Stimulated activated naive B cell treated with anti-CD40 and anti-IgM and Interleukin-4, amounts not matched to agents 10 μg/mL and 1 μg/mL and 100 μg/mL, for 72 hours (primary cell): ENCODE measurements around the gene ABCA2.

Experiments used
- ATAC-seq, 2 donors: fragments of 150-1000 bp; cut with Tn5 transposase; replicated peaks; 2 replicates each; pipeline ENCODE4 v1.10.0; 2021; ENCODE audit warnings: moderate library complexity in 1 of 2
- DNase-seq: peaks from one replicate; pipeline ENCODE4 v3.0.0; 2021
- H3K27ac Mint-ChIP-seq: one replicate; pipeline ENCODE4 v1.8.0; 2022; ENCODE audit warnings: mild to moderate bottlenecking, mixed read lengths
- H3K27me3 Mint-ChIP-seq, 2 donors: one replicate each; pipeline ENCODE4 v1.8.0; 2022; ENCODE audit warnings: mixed read lengths in 2 of 2
- H3K36me3 Mint-ChIP-seq, 2 donors: one replicate each; pipeline ENCODE4 v1.8.0; 2022; ENCODE audit warnings: mixed read lengths in 2 of 2, mild to moderate bottlenecking in 1 of 2
- H3K4me1 Mint-ChIP-seq, 2 donors: one replicate each; pipeline ENCODE4 v1.8.0; 2022; ENCODE audit warnings: mixed read lengths in 2 of 2, mild to moderate bottlenecking in 1 of 2
- H3K4me3 Mint-ChIP-seq, 2 donors: one replicate each; pipeline ENCODE4 v1.8.0; 2022; ENCODE audit warnings: mild to moderate bottlenecking in 2 of 2, mixed read lengths in 2 of 2, moderate library complexity in 1 of 2
- H3K9me3 Mint-ChIP-seq, 2 donors: one replicate each; pipeline ENCODE4 v1.8.0; 2022; ENCODE audit warnings: mixed read lengths in 2 of 2, mild to moderate bottlenecking in 1 of 2

Gene ABCA2

DNA sequence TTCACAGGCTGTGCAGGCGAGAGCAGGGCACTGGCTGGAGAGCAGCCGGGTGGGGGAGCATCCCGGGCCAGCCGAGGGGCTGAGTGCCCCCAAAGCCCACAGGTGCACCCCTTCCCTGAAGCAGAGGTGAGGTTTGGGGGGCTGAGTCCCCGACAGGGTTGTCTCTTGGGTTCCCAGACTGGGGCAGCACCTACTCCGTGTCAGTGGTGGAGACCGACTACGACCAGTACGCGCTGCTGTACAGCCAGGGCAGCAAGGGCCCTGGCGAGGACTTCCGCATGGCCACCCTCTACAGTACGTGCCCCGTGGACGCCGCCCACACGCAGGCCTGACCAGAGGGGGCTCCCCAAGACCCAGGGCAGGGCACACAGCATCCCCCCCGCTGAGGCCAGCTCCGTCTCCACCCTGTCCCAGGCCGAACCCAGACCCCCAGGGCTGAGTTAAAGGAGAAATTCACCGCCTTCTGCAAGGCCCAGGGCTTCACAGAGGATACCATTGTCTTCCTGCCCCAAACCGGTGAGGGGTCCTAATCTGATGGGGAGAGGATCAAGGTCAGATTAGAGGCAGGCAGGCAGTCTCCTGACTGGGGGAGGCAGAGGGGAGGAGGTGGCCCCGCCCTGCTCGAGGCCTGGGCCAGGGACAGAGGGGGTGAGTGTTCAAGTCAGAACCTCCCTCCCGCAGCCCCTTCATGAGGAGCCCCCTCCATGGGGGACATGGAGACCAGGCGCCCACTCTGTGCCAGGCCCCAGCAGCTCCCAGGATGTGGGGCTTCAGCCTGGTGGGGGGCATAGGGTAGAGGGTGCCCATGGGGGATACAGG, 48.1 kb downstream of the ABCA2 start:
- H3K4me3 Mint-ChIP-seq, result no peak overlapping the region
- DNase-seq (no peak), ATAC-seq (no peak)
- H3K9me3 Mint-ChIP-seq, result no peaks in the 10 kb centered on the region
- peaks cover 0 to 4% of the 10 kb centered on the region in 2 donors for H3K36me3 Mint-ChIP-seq
- H3K27me3 Mint-ChIP-seq, result peaks cover 43 to 86% of the 10 kb centered on the region in 2 donors
- peak overlapping the region; percentile 5 for H3K27ac Mint-ChIP-seq
- peaks cover 0 to 7% of the 10 kb centered on the region in 2 donors for H3K4me1 Mint-ChIP-seq

DNA sequence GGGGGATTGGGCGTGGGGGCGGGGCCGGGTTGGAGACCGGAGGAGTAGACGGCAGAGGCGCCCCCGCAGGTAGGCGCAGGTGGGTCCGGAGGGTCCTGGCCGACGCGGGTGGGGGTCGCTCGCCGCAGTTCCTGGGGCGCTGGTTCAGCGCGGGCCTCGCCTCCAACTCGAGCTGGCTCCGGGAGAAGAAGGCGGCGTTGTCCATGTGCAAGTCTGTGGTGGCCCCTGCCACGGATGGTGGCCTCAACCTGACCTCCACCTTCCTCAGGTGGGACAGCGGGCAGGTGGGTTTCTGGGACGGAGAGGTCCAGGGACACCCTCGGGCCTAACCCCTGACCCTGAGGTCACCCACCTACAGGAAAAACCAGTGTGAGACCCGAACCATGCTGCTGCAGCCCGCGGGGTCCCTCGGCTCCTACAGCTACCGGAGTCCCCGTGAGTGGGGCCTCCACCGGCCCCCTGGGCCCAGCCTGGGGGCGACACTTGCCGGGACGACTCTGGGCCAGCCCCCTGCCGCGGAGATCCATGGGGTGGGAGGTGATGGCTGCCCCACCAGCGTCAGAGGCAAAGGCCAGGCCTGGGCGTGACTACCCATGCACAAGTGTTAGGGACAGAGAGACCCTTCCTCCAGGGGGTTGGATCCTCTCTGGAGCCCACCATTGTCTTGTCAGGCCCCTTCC, 49.0 kb downstream of the ABCA2 start:
- peaks cover 0 to 6% of the 10 kb centered on the region in 2 donors for H3K4me1 Mint-ChIP-seq
- DNase-seq (no peak), ATAC-seq (no peak)
- no peak overlapping the region for H3K27ac Mint-ChIP-seq
- H3K4me3 Mint-ChIP-seq, result no peak overlapping the region
- H3K36me3 Mint-ChIP-seq, result peaks cover 0 to 3% of the 10 kb centered on the region in 2 donors
- peaks cover 41 to 79% of the 10 kb centered on the region in 2 donors for H3K27me3 Mint-ChIP-seq
- H3K9me3 Mint-ChIP-seq, result no peaks in the 10 kb centered on the region

DNA sequence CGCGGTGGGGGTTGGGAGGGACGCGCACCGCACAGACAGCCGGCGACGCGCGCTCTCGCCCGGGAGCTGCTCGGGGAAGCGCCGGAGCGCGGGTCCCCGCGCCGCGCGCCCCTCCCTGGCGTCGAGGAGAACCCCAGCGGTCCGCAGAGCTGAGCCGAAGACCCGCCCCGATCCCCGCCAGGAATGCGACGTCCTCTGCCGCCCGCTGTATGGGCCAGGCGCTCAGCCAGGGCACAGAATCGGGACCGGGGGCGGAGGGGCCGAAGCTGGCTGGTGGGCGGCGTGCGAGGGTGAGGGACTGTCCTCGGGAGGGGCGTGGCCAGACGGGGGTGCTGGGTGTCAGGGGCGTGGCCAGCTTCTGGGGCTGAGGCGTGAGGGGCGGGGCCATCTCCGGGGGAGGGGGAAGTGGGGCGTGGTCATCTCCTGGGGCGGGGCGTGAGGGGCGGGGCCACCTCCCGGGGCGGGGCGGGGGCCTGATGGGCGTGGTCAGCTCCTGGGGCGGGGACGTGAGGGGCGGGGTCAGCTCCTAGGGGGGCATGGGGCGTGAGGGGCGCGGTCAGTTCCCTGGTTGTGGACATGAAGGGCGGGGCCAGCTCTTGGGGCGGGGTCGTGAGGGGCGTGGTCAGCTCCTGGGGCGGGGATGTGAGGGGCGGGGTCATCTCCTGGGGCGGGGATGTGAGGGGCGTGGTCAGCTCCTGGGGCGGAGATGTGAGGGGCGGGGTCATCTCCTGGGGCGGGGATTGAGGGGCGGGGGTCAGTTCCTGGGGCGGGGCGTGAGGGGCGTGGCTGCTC, 49.8 kb downstream of the ABCA2 start:
- peak; percentile 33 to 43 for ATAC-seq

GRCh38 chr9:136977649-136978072, 50.4 kb downstream of the ABCA2 start:
- peak overlapping the region in 1 of 2 donors; percentile 30 for H3K4me3 Mint-ChIP-seq
- no peaks in the 10 kb centered on the region for H3K9me3 Mint-ChIP-seq
- DNase-seq, result no peak
- ATAC-seq, result no peak
- H3K27me3 Mint-ChIP-seq, result peaks cover 30 to 71% of the 10 kb centered on the region in 2 donors
- no peak overlapping the region for H3K27ac Mint-ChIP-seq
- no peaks in the 10 kb centered on the region for H3K36me3 Mint-ChIP-seq
- H3K4me1 Mint-ChIP-seq, result peaks cover 0 to 3% of the 10 kb centered on the region in 2 donors

More for the DNA sequence above, 49.8 kb downstream of the ABCA2 start:
- peaks cover 0 to 3% of the 10 kb centered on the region in 2 donors for H3K4me1 Mint-ChIP-seq
- DNase-seq, result no peak
- no peak overlapping the region for H3K27ac Mint-ChIP-seq
- H3K9me3 Mint-ChIP-seq, result no peaks in the 10 kb centered on the region
- H3K27me3 Mint-ChIP-seq, result peaks cover 35 to 72% of the 10 kb centered on the region in 2 donors
- H3K4me3 Mint-ChIP-seq, result no peak overlapping the region
- no peaks in the 10 kb centered on the region for H3K36me3 Mint-ChIP-seq

DNA sequence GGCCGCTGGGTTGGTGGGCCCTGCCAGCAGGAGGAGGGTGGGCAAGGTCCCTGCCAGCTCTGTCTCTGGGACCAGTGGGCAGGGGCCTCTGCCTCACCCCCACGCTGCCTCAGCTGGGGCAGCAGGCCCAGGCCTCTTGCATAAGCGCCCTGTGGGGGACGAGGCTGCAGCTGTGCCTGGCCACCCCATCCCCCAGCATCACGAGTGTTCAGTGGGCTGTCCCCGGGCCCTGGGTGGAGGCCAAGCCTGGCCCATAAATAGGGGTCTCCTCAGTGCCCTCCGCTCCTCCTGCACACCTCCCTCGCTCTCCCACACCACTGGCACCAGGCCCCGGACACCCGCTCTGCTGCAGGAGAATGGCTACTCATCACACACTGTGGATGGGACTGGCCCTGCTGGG, 50.8 kb downstream of the ABCA2 start, which contains the start of gene PTGDS:
TSS of gene PTGDS (plus strand) at position 282 of the 400 bp plus-strand sequence. CDS start at position 357, 75 bp downstream.
- H3K27me3 Mint-ChIP-seq, result peaks cover 28 to 68% of the 10 kb centered on the region in 2 donors
- no peak for DNase-seq
- peaks cover 0 to 3% of the 10 kb centered on the region in 2 donors for H3K4me1 Mint-ChIP-seq
- H3K9me3 Mint-ChIP-seq, result no peaks in the 10 kb centered on the region
- no peak for ATAC-seq
- no peaks in the 10 kb centered on the region for H3K36me3 Mint-ChIP-seq
- H3K4me3 Mint-ChIP-seq, result peak within 1 kb of the TSS in 1 of 2 donors; percentile 64
- H3K27ac Mint-ChIP-seq, result no peak within 1 kb of the TSS

- DNase-seq (no peak), ATAC-seq (peak in 1 of 2 donors; percentile 14)
- Mint-ChIP-seq H3K4me3 (no peak overlapping the region), H3K36me3 (no peaks in the 10 kb centered on the region), H3K27ac (no peak overlapping the region), H3K9me3 (no peaks in the 10 kb centered on the region), H3K27me3 (peaks cover 20 to 52% of the 10 kb centered on the region in 2 donors), H3K4me1 (peaks cover 0 to 3% of the 10 kb centered on the region in 2 donors)
Measured at GRCh38 chr9:136975644-136976043, 52.4 kb downstream of the ABCA2 start.

DNA sequence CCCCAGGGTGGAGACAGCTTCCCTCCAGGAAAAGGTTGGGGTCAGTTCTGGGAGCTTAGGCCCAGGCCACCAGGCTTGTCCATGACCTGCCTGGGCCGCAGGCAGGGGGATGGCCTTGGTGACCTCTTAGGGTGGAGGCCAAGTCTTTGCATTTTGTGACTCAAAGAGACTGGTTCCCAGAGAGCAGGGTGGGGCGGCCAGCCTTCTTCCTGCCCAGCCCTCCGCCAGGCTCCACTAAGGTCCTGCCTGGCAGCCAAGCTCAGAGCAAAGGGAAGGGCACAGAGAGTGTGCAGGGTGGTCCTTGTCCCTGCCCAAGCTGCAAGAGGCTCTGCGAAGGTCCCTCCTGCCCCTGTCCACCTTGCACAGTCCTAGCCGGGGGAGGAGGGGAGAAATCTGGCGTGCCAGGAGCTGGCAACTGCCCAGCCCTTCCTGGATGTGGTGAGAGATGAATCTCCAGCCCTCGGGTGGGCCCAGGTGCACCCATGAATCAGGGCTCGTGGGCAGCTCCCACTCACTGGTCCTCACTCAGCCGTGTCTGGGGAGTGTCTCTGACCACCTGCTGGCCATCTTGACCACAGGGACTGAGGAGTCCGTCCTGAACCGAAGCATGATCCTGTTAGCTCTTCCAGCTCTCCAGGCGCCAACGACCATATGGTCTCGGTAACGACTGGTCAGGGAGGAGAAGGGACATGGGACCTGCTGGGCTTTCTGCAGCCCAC, 53.1 kb downstream of the ABCA2 start:
- Mint-ChIP-seq H3K27ac (no peak overlapping the region), H3K9me3 (no peaks in the 10 kb centered on the region)

GRCh38 chr9:136973618-136974617, 54.1 kb downstream of the ABCA2 start:
- ATAC-seq (no peak), DNase-seq (no peak)
- Mint-ChIP-seq H3K36me3 (no peaks in the 10 kb centered on the region), H3K4me3 (no peak overlapping the region), H3K9me3 (no peaks in the 10 kb centered on the region), H3K4me1 (peaks cover 0 to 5% of the 10 kb centered on the region in 2 donors), H3K27ac (no peak overlapping the region), H3K27me3 (peaks cover 23 to 50% of the 10 kb centered on the region in 2 donors)

More for the DNA sequence above, 53.1 kb downstream of the ABCA2 start:
- H3K36me3 Mint-ChIP-seq, result no peaks in the 10 kb centered on the region
- H3K4me3 Mint-ChIP-seq, result no peak overlapping the region
- H3K4me1 Mint-ChIP-seq, result peaks cover 0 to 5% of the 10 kb centered on the region in 2 donors
- no peak for DNase-seq
- H3K27me3 Mint-ChIP-seq, result peaks cover 20 to 52% of the 10 kb centered on the region in 2 donors
- ATAC-seq, result no peak

- H3K4me1 Mint-ChIP-seq, result peaks cover 0 to 5% of the 10 kb centered on the region in 2 donors
- DNase-seq, result no peak
- peaks cover 23 to 53% of the 10 kb centered on the region in 2 donors for H3K27me3 Mint-ChIP-seq
- H3K4me3 Mint-ChIP-seq, result no peak overlapping the region
- H3K36me3 Mint-ChIP-seq, result no peaks in the 10 kb centered on the region
- no peak for ATAC-seq
- no peaks in the 10 kb centered on the region for H3K9me3 Mint-ChIP-seq
- H3K27ac Mint-ChIP-seq, result no peak overlapping the region
Measured at GRCh38 chr9:136972743-136973142, 55.3 kb downstream of the ABCA2 start.

DNA sequence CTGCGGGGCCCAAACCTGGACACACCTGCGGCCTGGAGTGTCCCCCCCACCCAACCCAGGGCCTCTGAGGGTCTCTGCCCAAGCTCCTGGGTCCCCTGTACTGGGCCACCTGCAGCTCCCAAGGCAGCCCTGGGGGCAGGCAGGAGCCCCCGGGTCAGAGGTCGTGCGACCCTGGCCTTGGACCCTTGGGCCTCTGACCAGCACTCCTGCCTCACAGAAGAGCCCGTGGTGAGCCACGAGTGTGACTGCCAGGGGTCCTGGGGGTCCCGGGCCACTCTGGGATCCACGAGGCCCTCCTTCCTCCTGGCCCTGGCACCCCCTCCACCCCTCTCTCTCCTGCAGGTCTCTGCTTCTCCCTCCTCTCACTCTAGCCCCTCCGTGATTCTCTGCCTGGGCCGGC, 55.7 kb downstream of the ABCA2 start:
- DNase-seq (no peak), ATAC-seq (no peak)
- Mint-ChIP-seq H3K27ac (no peak overlapping the region), H3K4me1 (peaks cover 0 to 3% of the 10 kb centered on the region in 2 donors), H3K4me3 (no peak overlapping the region), H3K36me3 (no peaks in the 10 kb centered on the region), H3K9me3 (no peaks in the 10 kb centered on the region), H3K27me3 (peaks cover 20 to 49% of the 10 kb centered on the region in 2 donors)

DNA sequence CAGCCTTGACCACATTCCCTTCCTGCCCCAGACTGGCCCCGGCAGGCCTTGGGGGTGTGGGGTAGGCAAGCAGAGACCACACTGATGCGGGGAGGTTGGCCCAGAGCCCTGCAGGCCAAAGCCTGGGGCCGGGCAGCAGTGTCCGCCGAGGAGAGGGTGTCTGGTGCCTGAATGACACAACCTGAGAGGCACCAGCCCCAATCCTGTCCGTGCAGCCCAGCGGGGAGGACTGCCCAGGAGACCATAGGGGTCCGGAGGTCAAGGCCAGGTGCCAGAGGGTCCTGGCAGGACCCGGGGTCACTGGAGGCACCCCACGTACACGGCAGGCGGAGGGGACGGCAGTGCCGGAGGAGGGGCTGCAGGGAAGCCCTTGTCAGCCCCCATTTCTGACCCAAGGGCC, 56.3 kb downstream of the ABCA2 start:
- peaks cover 0 to 3% of the 10 kb centered on the region in 2 donors for H3K4me1 Mint-ChIP-seq
- no peak for ATAC-seq

GRCh38 chr9:136970361-136970760, 57.7 kb downstream of the ABCA2 start:
- Mint-ChIP-seq H3K36me3 (no peaks in the 10 kb centered on the region), H3K4me3 (no peak overlapping the region), H3K9me3 (no peaks in the 10 kb centered on the region), H3K4me1 (peaks cover 8 to 11% of the 10 kb centered on the region in 2 donors), H3K27ac (no peak overlapping the region), H3K27me3 (peaks cover 18 to 37% of the 10 kb centered on the region in 2 donors)
- ATAC-seq (no peak), DNase-seq (no peak)

More for the DNA sequence above, 56.3 kb downstream of the ABCA2 start:
- no peaks in the 10 kb centered on the region for H3K9me3 Mint-ChIP-seq
- H3K27me3 Mint-ChIP-seq, result peaks cover 19 to 43% of the 10 kb centered on the region in 2 donors
- no peak overlapping the region for H3K4me3 Mint-ChIP-seq
- no peaks in the 10 kb centered on the region for H3K36me3 Mint-ChIP-seq
- no peak for DNase-seq
- no peak overlapping the region for H3K27ac Mint-ChIP-seq
